ENCODE data around the gene ATOX1.

The ATOX1 gene

GRCh38 chr5:151694035-151694485, 64.4 kb downstream of the ATOX1 start:
- no peak for DNase-seq

Measured in stimulated activated CD4-positive, alpha-beta T cell treated with anti-CD3 and anti-CD28 coated beads, Interleukin-1b, Interleukin-23, amount 100 ng/mL, for 48 hours (primary cell).